Retinal pigment epithelial cell (primary cell): ENCODE results near the gene OSBPL6.

Experiments
- DNase-seq: peaks from one replicate; pipeline ENCODE4 v3.0.0-alpha.2; 2010; ENCODE audit warnings: low read depth
- H3K4me3 ChIP-seq: 2 replicates; pipeline ENCODE4 v1.5.1; 2011; ENCODE audit warnings: mild to moderate bottlenecking, low read length, control low read depth, moderate library complexity
- TF ChIP-seq, protein P1 (sequence below): conservative IDR thresholded peaks from 2 replicates; pipeline ENCODE4 v1.5.1; 2011; ENCODE audit warnings: low read depth, low read length, control low read depth, inconsistent platforms

The OSBPL6 gene

DNA sequence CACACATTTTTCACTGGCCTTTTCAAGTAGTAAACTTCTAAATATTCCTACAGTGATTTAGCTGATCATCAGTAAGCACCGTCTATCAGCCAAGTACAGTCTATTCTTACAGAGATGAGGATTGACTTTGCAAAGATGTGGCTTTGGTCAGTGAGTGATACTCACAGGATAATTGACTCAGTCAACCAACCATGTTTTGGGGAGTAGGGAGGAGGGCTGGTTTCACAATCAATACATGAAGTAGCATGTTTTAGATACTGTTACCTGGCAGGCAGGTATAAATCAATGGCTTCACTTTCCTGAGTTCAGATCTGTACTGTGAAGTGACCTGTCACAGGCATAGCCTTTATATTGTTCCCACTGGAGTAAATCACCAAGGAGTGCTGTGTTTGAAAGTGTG lies 27.2 kb downstream of the OSBPL6 start:
- TF ChIP-seq, protein P1, sequence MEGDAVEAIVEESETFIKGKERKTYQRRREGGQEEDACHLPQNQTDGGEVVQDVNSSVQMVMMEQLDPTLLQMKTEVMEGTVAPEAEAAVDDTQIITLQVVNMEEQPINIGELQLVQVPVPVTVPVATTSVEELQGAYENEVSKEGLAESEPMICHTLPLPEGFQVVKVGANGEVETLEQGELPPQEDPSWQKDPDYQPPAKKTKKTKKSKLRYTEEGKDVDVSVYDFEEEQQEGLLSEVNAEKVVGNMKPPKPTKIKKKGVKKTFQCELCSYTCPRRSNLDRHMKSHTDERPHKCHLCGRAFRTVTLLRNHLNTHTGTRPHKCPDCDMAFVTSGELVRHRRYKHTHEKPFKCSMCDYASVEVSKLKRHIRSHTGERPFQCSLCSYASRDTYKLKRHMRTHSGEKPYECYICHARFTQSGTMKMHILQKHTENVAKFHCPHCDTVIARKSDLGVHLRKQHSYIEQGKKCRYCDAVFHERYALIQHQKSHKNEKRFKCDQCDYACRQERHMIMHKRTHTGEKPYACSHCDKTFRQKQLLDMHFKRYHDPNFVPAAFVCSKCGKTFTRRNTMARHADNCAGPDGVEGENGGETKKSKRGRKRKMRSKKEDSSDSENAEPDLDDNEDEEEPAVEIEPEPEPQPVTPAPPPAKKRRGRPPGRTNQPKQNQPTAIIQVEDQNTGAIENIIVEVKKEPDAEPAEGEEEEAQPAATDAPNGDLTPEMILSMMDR = no peak
- no peak for DNase-seq
- no peak overlapping the region for H3K4me3 ChIP-seq

DNA sequence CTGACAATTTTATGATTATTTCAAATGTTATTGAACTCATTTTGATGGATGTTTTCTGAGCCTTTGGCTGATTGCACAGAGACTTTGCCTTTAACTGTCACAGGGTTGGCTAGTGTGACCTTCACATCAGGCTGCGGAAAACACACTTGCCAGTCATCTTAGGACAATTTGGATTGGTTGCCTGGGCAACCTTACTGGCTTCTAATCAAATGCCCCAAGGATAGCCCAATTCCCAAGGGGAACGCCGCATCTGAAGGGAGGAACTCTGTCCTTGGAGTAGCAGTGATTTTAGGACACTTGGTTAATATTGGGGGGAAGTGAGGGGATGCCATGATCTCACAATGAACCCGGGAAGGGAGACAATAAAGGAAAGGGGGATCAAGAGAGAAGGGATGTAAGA lies 29.5 kb downstream of the OSBPL6 start:
- no peak overlapping the region for H3K4me3 ChIP-seq

DNA sequence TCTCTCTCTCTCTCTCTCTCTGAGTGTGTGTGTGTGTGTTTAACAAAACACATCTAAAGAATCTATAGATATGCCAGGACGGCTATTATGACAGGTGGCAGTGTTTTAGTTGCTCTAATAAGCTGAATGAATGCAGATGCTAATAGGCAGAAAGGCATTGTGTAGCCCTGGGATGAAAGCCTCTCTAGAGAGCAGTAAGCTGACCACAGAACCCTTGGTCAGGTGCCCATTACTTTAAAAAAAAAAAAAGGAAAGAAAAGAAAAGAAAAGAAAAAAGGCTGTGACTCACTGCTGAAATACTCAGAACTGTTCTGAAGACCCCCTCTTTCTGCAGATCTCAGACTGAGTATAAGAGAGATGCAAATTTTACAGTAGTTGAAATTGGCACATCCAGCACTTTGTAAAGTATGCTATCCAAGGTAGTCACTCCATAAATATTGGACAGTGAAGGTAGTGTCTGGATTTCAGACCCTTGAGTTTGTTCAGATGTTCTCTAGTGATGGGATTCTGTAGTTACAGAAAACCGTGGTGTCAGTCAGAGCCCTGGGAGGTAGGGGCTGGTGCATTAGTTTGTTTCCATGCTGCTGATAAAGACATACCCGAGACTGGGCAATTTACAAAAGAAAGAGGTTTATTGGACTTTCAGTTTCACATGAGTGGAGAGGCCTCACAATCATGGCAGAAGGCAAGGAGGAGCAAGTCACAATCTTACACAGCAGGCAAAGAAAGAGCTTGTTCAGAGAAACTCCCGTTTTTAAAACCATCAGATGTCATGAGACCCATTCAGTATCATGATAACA lies 30.9 kb downstream of the OSBPL6 start:
- DNase-seq = peak; percentile 71
- H3K4me3 ChIP-seq = no peak overlapping the region
- TF ChIP-seq, protein P1 = no peak

More for the DNA sequence above, 29.5 kb downstream of the OSBPL6 start:
- no peak for DNase-seq
- TF ChIP-seq, protein P1 = no peak

DNA sequence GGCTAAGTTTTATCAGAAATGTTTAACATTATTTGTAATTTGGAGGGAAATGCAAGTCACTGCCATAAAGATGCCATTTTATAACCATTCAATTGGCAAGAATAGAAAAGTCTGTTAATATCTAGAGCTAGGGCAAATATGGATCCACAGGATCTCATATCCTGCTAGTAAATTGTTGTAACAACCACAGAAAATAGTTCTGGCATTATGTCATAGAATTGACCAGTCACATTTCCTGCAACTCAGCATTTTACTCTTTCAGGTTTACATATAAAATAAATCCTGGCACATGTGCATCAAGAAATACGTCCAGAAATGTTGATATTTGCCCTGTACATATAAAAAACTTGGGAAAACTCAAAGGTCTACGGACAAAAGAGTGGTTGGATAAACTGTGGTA lies 32.9 kb downstream of the OSBPL6 start:
- TF ChIP-seq, protein P1 = no peak
- no peak for DNase-seq
- no peak overlapping the region for H3K4me3 ChIP-seq

DNA sequence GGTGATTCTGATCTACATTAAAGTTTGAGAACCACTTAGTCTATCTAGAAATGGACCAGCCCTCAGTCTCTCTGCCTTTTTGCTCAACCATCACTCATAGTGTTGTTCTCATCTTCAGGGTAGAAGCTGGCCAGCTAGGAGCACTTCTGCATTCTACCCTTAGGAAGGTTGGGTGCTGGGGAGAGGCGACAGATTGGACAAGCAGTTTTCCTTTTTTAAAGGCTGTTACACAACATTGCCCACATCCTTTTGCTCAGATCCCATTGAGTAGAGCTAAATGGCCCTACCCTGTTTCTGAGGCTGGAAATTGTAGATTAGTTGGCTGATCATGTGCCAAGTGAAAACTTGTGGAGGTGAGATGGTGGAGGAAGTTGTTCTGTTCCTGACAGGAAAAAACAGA lies 35.6 kb downstream of the OSBPL6 start:
- TF ChIP-seq, protein P1 = no peak
- no peak for DNase-seq
- H3K4me3 ChIP-seq = no peak overlapping the region

DNA sequence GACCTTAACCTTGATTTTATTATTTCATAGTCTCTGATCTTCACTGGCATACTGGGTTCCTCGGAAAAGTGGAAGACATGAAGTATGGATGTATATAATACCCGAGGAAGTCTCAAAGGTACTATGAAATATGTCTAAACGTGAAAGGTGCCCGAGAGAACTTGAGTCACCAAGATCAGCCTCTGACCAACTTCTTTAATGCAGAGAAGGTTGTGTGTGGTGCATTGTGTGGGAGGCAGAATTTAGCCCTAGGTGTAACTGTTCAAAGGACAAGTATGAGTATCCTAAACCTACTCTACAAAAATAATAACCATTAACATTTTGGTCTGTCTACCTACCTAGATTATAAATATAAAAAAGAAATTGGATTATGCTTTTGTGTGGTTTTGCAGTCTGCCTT lies 36.1 kb downstream of the OSBPL6 start:
- no peak for DNase-seq
- no peak overlapping the region for H3K4me3 ChIP-seq
- TF ChIP-seq, protein P1 = no peak

DNA sequence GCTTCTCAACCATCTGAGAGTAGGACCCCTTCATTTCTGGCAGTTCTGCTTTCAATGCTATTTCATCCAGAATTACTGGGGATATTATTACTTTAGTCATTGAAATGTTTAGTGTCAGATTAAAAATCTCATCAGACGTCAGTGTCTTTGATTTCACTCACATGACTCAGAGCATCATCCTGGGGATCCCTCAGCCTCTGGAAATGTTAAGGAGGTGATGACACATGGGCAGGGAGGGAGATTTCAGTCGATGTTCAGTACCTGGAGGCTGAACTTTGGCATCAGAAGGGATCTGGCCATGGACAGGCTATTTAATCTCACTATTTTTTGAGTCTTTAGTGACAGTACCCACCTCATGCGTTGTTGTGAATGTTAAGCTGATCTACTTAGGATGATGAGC lies 39.1 kb downstream of the OSBPL6 start:
- TF ChIP-seq, protein P1 = no peak
- DNase-seq = no peak
- no peak overlapping the region for H3K4me3 ChIP-seq
